Stomach (tissue), 4 donors: ENCODE data around the gene WHRN.

Experiments used
- POLR2A ChIP-seq, 4 donors: fragments of 450-650 bp; IDR thresholded peaks; one replicate each; pipeline ENCODE4 v1.6.1; 2016; ENCODE audit warnings: antibody characterized with exemption in 4 of 4, control low read depth in 2 of 4, mild to moderate bottlenecking in 1 of 4, moderate library complexity in 1 of 4
- POLR2AphosphoS5 ChIP-seq, 3 donors: sonication (generic); formaldehyde crosslinking; IDR thresholded peaks; one replicate each; pipeline ENCODE4 v1.6.1; 2016; ENCODE audit warnings: antibody characterized with exemption in 3 of 3
- TF ChIP-seq, protein P1 (sequence below), 7 experiments: fragments of 450-650 bp in 4 of 7; fragments of 200-600 bp in 3 of 7; sonication (generic) in 3 of 7; IDR thresholded peaks; one replicate each; pipeline ENCODE4 v1.5.1; 2016 to 2019; ENCODE audit warnings: antibody characterized with exemption in 7 of 7, control low read depth in 2 of 7, mild to moderate bottlenecking in 1 of 7

DNA sequence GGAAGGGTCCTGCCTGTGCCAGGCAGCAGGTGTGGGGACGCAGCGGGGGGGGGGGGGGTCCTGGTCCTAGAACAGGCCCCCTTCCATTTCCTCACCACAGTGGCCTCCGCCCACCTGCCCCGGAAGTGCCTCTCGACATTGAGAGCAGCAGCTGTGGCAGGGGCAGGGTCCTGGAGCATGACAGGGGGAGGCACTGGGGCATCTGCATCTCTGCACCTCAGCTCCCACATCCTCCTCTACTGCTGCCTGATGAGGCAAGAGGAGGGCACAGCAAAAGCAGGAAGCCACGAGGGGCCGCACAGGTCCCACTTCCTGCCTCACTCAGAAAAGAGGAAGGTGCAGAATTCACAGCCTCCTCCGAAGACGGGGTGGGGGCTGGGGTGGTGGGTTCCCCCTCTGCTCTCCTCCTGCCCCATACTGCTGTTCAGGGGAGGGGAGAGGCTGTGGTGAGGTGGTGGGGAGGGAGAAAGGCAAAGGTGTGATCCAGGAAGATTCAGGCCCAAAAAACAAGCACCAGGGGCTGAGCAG, 132.3 kb downstream of the WHRN start:
- TF ChIP-seq POLR2AphosphoS5 (IDR thresholded peaks at IDR 0.05), result peak in 2 of 3 donors; percentile 52 to 59
- no peak for TF ChIP-seq POLR2A (IDR thresholded peaks at IDR 0.05)
- TF ChIP-seq, protein P1, sequence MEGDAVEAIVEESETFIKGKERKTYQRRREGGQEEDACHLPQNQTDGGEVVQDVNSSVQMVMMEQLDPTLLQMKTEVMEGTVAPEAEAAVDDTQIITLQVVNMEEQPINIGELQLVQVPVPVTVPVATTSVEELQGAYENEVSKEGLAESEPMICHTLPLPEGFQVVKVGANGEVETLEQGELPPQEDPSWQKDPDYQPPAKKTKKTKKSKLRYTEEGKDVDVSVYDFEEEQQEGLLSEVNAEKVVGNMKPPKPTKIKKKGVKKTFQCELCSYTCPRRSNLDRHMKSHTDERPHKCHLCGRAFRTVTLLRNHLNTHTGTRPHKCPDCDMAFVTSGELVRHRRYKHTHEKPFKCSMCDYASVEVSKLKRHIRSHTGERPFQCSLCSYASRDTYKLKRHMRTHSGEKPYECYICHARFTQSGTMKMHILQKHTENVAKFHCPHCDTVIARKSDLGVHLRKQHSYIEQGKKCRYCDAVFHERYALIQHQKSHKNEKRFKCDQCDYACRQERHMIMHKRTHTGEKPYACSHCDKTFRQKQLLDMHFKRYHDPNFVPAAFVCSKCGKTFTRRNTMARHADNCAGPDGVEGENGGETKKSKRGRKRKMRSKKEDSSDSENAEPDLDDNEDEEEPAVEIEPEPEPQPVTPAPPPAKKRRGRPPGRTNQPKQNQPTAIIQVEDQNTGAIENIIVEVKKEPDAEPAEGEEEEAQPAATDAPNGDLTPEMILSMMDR (IDR thresholded peaks at IDR 0.05), result no peak
